Measurements from ENCODE around the gene RFNG.

The RFNG gene

GRCh38 chr17:82000803-82001570, 50.6 kb downstream of the RFNG start:
- Histone ChIP-seq H3K4me3 (ENCODE audit: insufficient read length, low read depth) (no peak overlapping the region), H3K9ac (ENCODE audit: insufficient read length, low read depth) (no peak overlapping the region)
- TF ChIP-seq ZNF274 (IDR thresholded peaks at IDR 0.05; ENCODE audit: low read depth, low read length) (no peak), YY1 (IDR thresholded peaks at IDR 0.05; ENCODE audit: insufficient read depth, insufficient read length) (no peak), SUZ12 (IDR thresholded peaks at IDR 0.05; ENCODE audit: extremely low read depth, insufficient read depth, insufficient read length) (no peak)

GRCh38 chr17:81999976-82000802, 51.4 kb downstream of the RFNG start:
- Histone ChIP-seq H3K27me3 (ENCODE audit: insufficient read depth, insufficient read length) (no peaks in the 10 kb centered on the region), H3K36me3 (ENCODE audit: insufficient read depth, insufficient read length, low read length) (peaks cover 27% of the 10 kb centered on the region), H3K4me3 (ENCODE audit: insufficient read length, low read depth) (no peak overlapping the region), H3K9me3 (ENCODE audit: insufficient read depth, low read length) (no peaks in the 10 kb centered on the region), H3K9ac (ENCODE audit: insufficient read length, low read depth) (no peak overlapping the region), H3K4me1 (ENCODE audit: insufficient read depth, insufficient read length) (peaks cover 41% of the 10 kb centered on the region)
- DNase-seq (ENCODE audit: low read depth, low spot score): no peak
- TF ChIP-seq YY1 (IDR thresholded peaks at IDR 0.05; ENCODE audit: insufficient read depth, insufficient read length) (no peak), SUZ12 (IDR thresholded peaks at IDR 0.05; ENCODE audit: extremely low read depth, insufficient read depth, insufficient read length) (no peak), ZNF274 (IDR thresholded peaks at IDR 0.05; ENCODE audit: low read depth, low read length) (no peak)

More at GRCh38 chr17:82000803-82001570, 50.6 kb downstream of the RFNG start:
- H3K9me3 ChIP-seq (ENCODE audit: insufficient read depth, low read length): no peaks in the 10 kb centered on the region
- no peak for DNase-seq (ENCODE audit: low read depth, low spot score)
- H3K27me3 ChIP-seq (ENCODE audit: insufficient read depth, insufficient read length): no peaks in the 10 kb centered on the region
- H3K36me3 ChIP-seq (ENCODE audit: insufficient read depth, insufficient read length, low read length): peaks cover 20% of the 10 kb centered on the region
- H3K4me1 ChIP-seq (ENCODE audit: insufficient read depth, insufficient read length): peaks cover 37% of the 10 kb centered on the region

- TF ChIP-seq ZNF274 (IDR thresholded peaks at IDR 0.05; ENCODE audit: low read depth, low read length) (no peak), YY1 (IDR thresholded peaks at IDR 0.05; ENCODE audit: insufficient read depth, insufficient read length) (no peak), SUZ12 (IDR thresholded peaks at IDR 0.05; ENCODE audit: extremely low read depth, insufficient read depth, insufficient read length) (no peak)
- no peak for DNase-seq (ENCODE audit: low read depth, low spot score)
- no peaks in the 10 kb centered on the region for H3K27me3 ChIP-seq (ENCODE audit: insufficient read depth, insufficient read length)
- no peaks in the 10 kb centered on the region for H3K9me3 ChIP-seq (ENCODE audit: insufficient read depth, low read length)
- H3K9ac ChIP-seq (ENCODE audit: insufficient read length, low read depth): no peak overlapping the region
- no peak overlapping the region for H3K4me3 ChIP-seq (ENCODE audit: insufficient read length, low read depth)
- peaks cover 29% of the 10 kb centered on the region for H3K36me3 ChIP-seq (ENCODE audit: insufficient read depth, insufficient read length, low read length)
- peaks cover 40% of the 10 kb centered on the region for H3K4me1 ChIP-seq (ENCODE audit: insufficient read depth, insufficient read length)
Observed at GRCh38 chr17:81999587-81999975, 52.0 kb downstream of the RFNG start.

- TF ChIP-seq YY1 (IDR thresholded peaks at IDR 0.05; ENCODE audit: insufficient read depth, insufficient read length) (no peak), SUZ12 (IDR thresholded peaks at IDR 0.05; ENCODE audit: extremely low read depth, insufficient read depth, insufficient read length) (no peak), ZNF274 (IDR thresholded peaks at IDR 0.05; ENCODE audit: low read depth, low read length) (no peak)
- H3K4me3 ChIP-seq (ENCODE audit: insufficient read length, low read depth): no peak overlapping the region
- H3K9ac ChIP-seq (ENCODE audit: insufficient read length, low read depth): no peak overlapping the region
- no peaks in the 10 kb centered on the region for H3K9me3 ChIP-seq (ENCODE audit: insufficient read depth, low read length)
- H3K27me3 ChIP-seq (ENCODE audit: insufficient read depth, insufficient read length): no peaks in the 10 kb centered on the region
- no peak for DNase-seq (ENCODE audit: low read depth, low spot score)
- H3K36me3 ChIP-seq (ENCODE audit: insufficient read depth, insufficient read length, low read length): peaks cover 32% of the 10 kb centered on the region
- peaks cover 40% of the 10 kb centered on the region for H3K4me1 ChIP-seq (ENCODE audit: insufficient read depth, insufficient read length)
Observed at GRCh38 chr17:81998691-81999438, 52.7 kb downstream of the RFNG start.

GRCh38 chr17:81998212-81998611, 53.4 kb downstream of the RFNG start:
- DNase-seq (ENCODE audit: low read depth, low spot score): no peak
- peaks cover 38% of the 10 kb centered on the region for H3K36me3 ChIP-seq (ENCODE audit: insufficient read depth, insufficient read length, low read length)
- H3K4me3 ChIP-seq (ENCODE audit: insufficient read length, low read depth): no peak overlapping the region
- H3K4me1 ChIP-seq (ENCODE audit: insufficient read depth, insufficient read length): peaks cover 41% of the 10 kb centered on the region
- H3K27me3 ChIP-seq (ENCODE audit: insufficient read depth, insufficient read length): no peaks in the 10 kb centered on the region
- TF ChIP-seq ZNF274 (IDR thresholded peaks at IDR 0.05; ENCODE audit: low read depth, low read length) (no peak), YY1 (IDR thresholded peaks at IDR 0.05; ENCODE audit: insufficient read depth, insufficient read length) (no peak), SUZ12 (IDR thresholded peaks at IDR 0.05; ENCODE audit: extremely low read depth, insufficient read depth, insufficient read length) (no peak)
- H3K9ac ChIP-seq (ENCODE audit: insufficient read length, low read depth): no peak overlapping the region
- no peaks in the 10 kb centered on the region for H3K9me3 ChIP-seq (ENCODE audit: insufficient read depth, low read length)
